Measurements from ENCODE around the gene NUDT4. TPM values are rescaled to one million over a fixed set of nuclear protein-coding genes. Genes with fewer than 3 reads are reported as not detected.

The NUDT4 gene
- total and polyA plus RNA-seq, 2 of the 8 experiments (the other 6 are each of a cell fraction or from before 2014, with no cell fraction given): 17.3 to 71.7 TPM

- Histone ChIP-seq H2BK12ac (ENCODE audit: low read depth, low read length) (no peak overlapping the region), H3K23me2 (ENCODE audit: low read depth, low read length) (peaks cover 12% of the 10 kb centered on the region), H2BK15ac (ENCODE audit: low read length) (no peak overlapping the region), H3K27ac (ENCODE audit: low read depth, low read length) (no peak overlapping the region), H3K79me2 (ENCODE audit: control insufficient read depth in 1 of 2, insufficient read depth in 2 of 2, low read length in 2 of 2) (peaks cover 23 to 66% of the 10 kb centered on the region in 2 experiments), H2AK5ac (ENCODE audit: low read depth, low read length) (no peak overlapping the region), H4K20me1 (replicated peaks in 1 of 2; ENCODE audit: control insufficient read depth in 1 of 2, insufficient read depth in 2 of 2, low read length in 2 of 2) (peaks cover 0 to 12% of the 10 kb centered on the region in 2 experiments), H2BK20ac (ENCODE audit: low read length) (no peak overlapping the region), H3K9me3 (ENCODE audit: insufficient read depth in 2 of 2, low read depth in 1 of 2, low read length in 1 of 2) (no peaks in the 10 kb centered on the region), H3K4me1 (replicated peaks in 1 of 4; ENCODE audit: control insufficient read depth in 3 of 4, insufficient read depth in 4 of 4, low read length in 3 of 4) (peaks cover 7 to 18% (median 11%) of the 10 kb centered on the region in 4 experiments; a peak in 6 of 7 replicates), H3K27me3 (replicated peaks in 1 of 4; ENCODE audit: control insufficient read depth in 3 of 4, extremely low read depth in 1 of 4, insufficient read depth in 3 of 4, low read length in 3 of 4) (no peaks in the 10 kb centered on the region), H3K23ac (ENCODE audit: insufficient read length) (no peak overlapping the region), H3K36me3 (ENCODE audit: control insufficient read depth in 2 of 4, insufficient read depth in 4 of 4, low read length in 3 of 4) (no peaks in the 10 kb centered on the region), H3K18ac (ENCODE audit: extremely low read depth, low read length) (no peak overlapping the region), H3K4me3 (ENCODE audit: extremely low read depth in 1 of 4, insufficient read depth in 2 of 4, low read depth in 3 of 4, low read length in 4 of 4) (peak overlapping the region; percentile 59 to 96 (median 82); a peak in 7 of 8 replicates), H4K5ac (ENCODE audit: insufficient read length, low read depth, low read length) (no peak overlapping the region), H4K91ac (replicated peaks; ENCODE audit: insufficient read length, low read length) (no peak overlapping the region), H2BK120ac (replicated peaks; ENCODE audit: low read depth, low read length) (no peak overlapping the region), H3K4me2 (ENCODE audit: insufficient read depth in 1 of 2, low read depth in 2 of 2, low read length in 2 of 2) (peak overlapping the region; percentile 75 to 92), H2BK5ac (ENCODE audit: low read depth, low read length) (no peak overlapping the region), H2AFZ (ENCODE audit: low read length) (no peak overlapping the region), H3K9ac (replicated peaks in 1 of 4; ENCODE audit: extremely low read depth in 1 of 4, low read depth in 3 of 4, low read length in 3 of 4) (no peak overlapping the region; a peak in 1 of 7 replicates), H3K79me1 (ENCODE audit: low read depth, low read length) (no peaks in the 10 kb centered on the region), H3K56ac (replicated peaks; ENCODE audit: insufficient read length, low read depth, low read length) (no peak overlapping the region), H4K8ac (ENCODE audit: extremely low read depth, insufficient read depth, low read length) (no peak overlapping the region), H3K14ac (ENCODE audit: insufficient read length) (no peak overlapping the region), H3K4ac (replicated peaks; ENCODE audit: insufficient read length, low read depth, low read length) (no peak overlapping the region)
- ChIA-PET CTCF (ENCODE audit: partially characterized antibody) (interaction anchor here (0.5 to 3.5 kb wide), 9 partner anchors 9 to 1306 kb away, joined by 3 to 16 read pairs (median 3); no protein-coding TSS in a partner anchor), POLR2A (ENCODE audit: partially characterized antibody) (interaction anchor here (1.7 kb wide), 1 partner anchor 10 kb away, joined by 4 read pairs; no protein-coding TSS in a partner anchor)
- FAIRE-seq (no peak), DNase-seq (ENCODE audit: low read depth in 1 of 2, low spot score in 2 of 2) (no peak)
- no peak for TF ChIP-seq PHF8 (conservative IDR thresholded peaks at IDR 0.05; ENCODE audit: low read depth, low read length)
- no peak for TF ChIP-seq SP1 (IDR thresholded peaks at IDR 0.05; ENCODE audit: low read depth, low read length)
- TF ChIP-seq BACH1 (IDR thresholded peaks at IDR 0.05; ENCODE audit: low read length): no peak
- TF ChIP-seq ATF2 (IDR thresholded peaks at IDR 0.05; ENCODE audit: low read length): no peak
- no peak for TF ChIP-seq CREB1 (IDR thresholded peaks at IDR 0.05)
- no peak for TF ChIP-seq ZNF274 (IDR thresholded peaks at IDR 0.05; ENCODE audit: borderline replicate concordance, extremely low read depth, low read length)
- no peak for TF ChIP-seq CBX8 (IDR thresholded peaks at IDR 0.05; ENCODE audit: borderline replicate concordance, low read depth, low read length)
- no peak for TF ChIP-seq TBP (IDR thresholded peaks at IDR 0.05; ENCODE audit: low read depth, low read length)
- no peak for TF ChIP-seq KDM1A (IDR thresholded peaks at IDR 0.05; ENCODE audit: borderline replicate concordance, low read length)
- TF ChIP-seq CEBPB (IDR thresholded peaks at IDR 0.05; ENCODE audit: low read depth, low read length): no peak
- no peak for TF ChIP-seq FOSL1 (IDR thresholded peaks at IDR 0.05; ENCODE audit: insufficient read depth, low read depth, low read length)
- no peak for TF ChIP-seq GABPA (IDR thresholded peaks at IDR 0.05; ENCODE audit: borderline replicate concordance, insufficient read depth, low read length)
These were observed 2.2 kb downstream of the NUDT4 start for GRCh38 chr12:93379981-93380361.

Measured in H1 (cell line).